Smooth muscle cell (in vitro differentiated cells): ENCODE measurements around the gene NBDY. TPM values are rescaled to one million over a fixed set of nuclear protein-coding genes. Genes with fewer than 3 reads are reported as not detected.

Source experiments
- DNase-seq: peaks from one replicate; lab custom pipeline; 2025; ENCODE audit not compliant: unreplicated experiment; lab: John Stamatoyannopoulos, UW
- H2AFZ ChIP-seq: fragments of 200-600 bp; sonication (generic); 2 replicates; pipeline ENCODE4 v1.6.0; 2016; ENCODE audit warnings: antibody characterized with exemption, low read depth, mild to moderate bottlenecking
- H3F3A ChIP-seq: fragments of 200-600 bp; sonication (generic); 2 replicates; pipeline ENCODE4 v1.6.0; 2017; ENCODE audit warnings: antibody characterized with exemption, low read depth
- H3K27ac ChIP-seq: fragments of 200-600 bp; sonication (generic); 2 replicates; pipeline ENCODE4 v1.5.1; 2016; ENCODE audit warnings: low read depth, mild to moderate bottlenecking
- H3K27me3 ChIP-seq: fragments of 200-600 bp; sonication (generic); 2 replicates; pipeline ENCODE4 v1.6.1; 2016; ENCODE audit warnings: low read depth, mild to moderate bottlenecking
- H3K36me3 ChIP-seq: fragments of 200-600 bp; sonication (generic); 2 replicates; pipeline ENCODE4 v1.5.1; 2016; ENCODE audit warnings: low read depth
- H3K4me1 ChIP-seq: fragments of 200-600 bp; sonication (generic); 2 replicates; pipeline ENCODE4 v1.5.1; 2016; ENCODE audit warnings: low read depth
- H3K4me2 ChIP-seq: fragments of 200-600 bp; sonication (generic); 2 replicates; pipeline ENCODE4 v1.6.0; 2016; ENCODE audit warnings: mild to moderate bottlenecking
- H3K4me3 ChIP-seq: fragments of 200-600 bp; sonication (generic); 2 replicates; pipeline ENCODE4 v1.5.1; 2016; ENCODE audit warnings: mild to moderate bottlenecking
- H3K79me2 ChIP-seq: fragments of 200-600 bp; sonication (generic); 2 replicates; pipeline ENCODE4 v1.6.0; 2016; ENCODE audit warnings: low read depth, mild to moderate bottlenecking
- H3K9ac ChIP-seq: fragments of 200-600 bp; sonication (generic); 2 replicates; pipeline ENCODE4 v1.6.0; 2016; ENCODE audit warnings: low read depth
- H3K9me3 ChIP-seq: fragments of 200-600 bp; sonication (generic); replicated peaks from 2 replicates; pipeline ENCODE4 v1.5.1; 2016; ENCODE audit warnings: low read depth
- H4K20me1 ChIP-seq: fragments of 200-600 bp; sonication (generic); 2 replicates; pipeline ENCODE4 v1.6.0; 2016; ENCODE audit warnings: low read depth
- WGBS: methylation state at CpG from one replicate; pipeline ENCODE4 v1.1.7; 2016; ENCODE audit warnings: low lambda C conversion rate; 5-methylcytosine and 5-hydroxymethylcytosine counted together
- polyA plus RNA-seq: library from polyadenylated mRNA; unstranded; fragments of >200 nt; fragmentation: Nextera tagmentation; extraction: Ambion mirVana; gene quantifications from 2 replicates; pipeline ENCODE4 v1.2.1, GENCODE V29; 2016
- total RNA-seq: library from RNA; depleted of rRNA; stranded (reverse); fragments of >200 nt; gene quantifications from 2 replicates; pipeline ENCODE4 v1.2.3, GENCODE V29; 2014
- TF ChIP-seq, protein P1 (sequence below): fragments of 200-600 bp; sonication (generic); IDR thresholded peaks from 2 replicates; pipeline ENCODE4 v1.5.1; 2017; ENCODE audit warnings: borderline replicate concordance, mild to moderate bottlenecking, antibody characterized with exemption; ENCODE audit not compliant: insufficient read depth, poor library complexity, severe bottlenecking

NBDY gene
- total and polyA plus RNA-seq, 2 experiments from 2014 or later, result 23.0 to 226 TPM

DNA sequence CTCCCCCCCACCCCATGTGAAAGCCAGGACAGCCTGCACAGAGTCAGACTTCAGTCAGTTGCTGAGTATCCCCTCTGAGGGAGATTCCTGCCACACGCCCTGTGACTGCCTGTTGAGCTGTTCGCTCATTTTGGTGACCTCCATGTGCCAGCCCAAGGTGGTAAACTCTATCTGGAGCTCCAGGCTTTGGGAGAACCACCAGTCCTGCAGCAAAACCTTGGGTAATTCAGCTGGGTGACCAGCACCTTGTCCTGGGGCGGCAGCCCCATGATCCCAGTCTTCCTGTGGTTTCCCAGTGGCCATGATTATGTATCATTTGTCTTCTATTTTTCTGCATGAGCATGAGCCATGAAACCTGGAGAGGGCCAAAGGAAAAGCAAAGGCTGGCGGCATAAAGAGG lies 73.4 kb downstream of the NBDY start:
- H3K27me3 ChIP-seq, result no peaks in the 10 kb centered on the region
- no peak overlapping the region for H3K4me2 ChIP-seq
- H3K9ac ChIP-seq, result no peak overlapping the region
- no peak for DNase-seq
- H3K4me1 ChIP-seq, result peaks cover 5% of the 10 kb centered on the region
- 88% methylated on average over 4 of the region's 4 CpGs for WGBS
- H3K27ac ChIP-seq, result no peak overlapping the region
- H3K4me3 ChIP-seq, result no peak overlapping the region
- H2AFZ ChIP-seq, result no peak overlapping the region
- TF ChIP-seq, protein P1, sequence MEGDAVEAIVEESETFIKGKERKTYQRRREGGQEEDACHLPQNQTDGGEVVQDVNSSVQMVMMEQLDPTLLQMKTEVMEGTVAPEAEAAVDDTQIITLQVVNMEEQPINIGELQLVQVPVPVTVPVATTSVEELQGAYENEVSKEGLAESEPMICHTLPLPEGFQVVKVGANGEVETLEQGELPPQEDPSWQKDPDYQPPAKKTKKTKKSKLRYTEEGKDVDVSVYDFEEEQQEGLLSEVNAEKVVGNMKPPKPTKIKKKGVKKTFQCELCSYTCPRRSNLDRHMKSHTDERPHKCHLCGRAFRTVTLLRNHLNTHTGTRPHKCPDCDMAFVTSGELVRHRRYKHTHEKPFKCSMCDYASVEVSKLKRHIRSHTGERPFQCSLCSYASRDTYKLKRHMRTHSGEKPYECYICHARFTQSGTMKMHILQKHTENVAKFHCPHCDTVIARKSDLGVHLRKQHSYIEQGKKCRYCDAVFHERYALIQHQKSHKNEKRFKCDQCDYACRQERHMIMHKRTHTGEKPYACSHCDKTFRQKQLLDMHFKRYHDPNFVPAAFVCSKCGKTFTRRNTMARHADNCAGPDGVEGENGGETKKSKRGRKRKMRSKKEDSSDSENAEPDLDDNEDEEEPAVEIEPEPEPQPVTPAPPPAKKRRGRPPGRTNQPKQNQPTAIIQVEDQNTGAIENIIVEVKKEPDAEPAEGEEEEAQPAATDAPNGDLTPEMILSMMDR, result no peak
- no peaks in the 10 kb centered on the region for H3K79me2 ChIP-seq
- H3K9me3 ChIP-seq, result no peaks in the 10 kb centered on the region
- H3F3A ChIP-seq, result no peaks in the 10 kb centered on the region
- H4K20me1 ChIP-seq, result peaks cover 77% of the 10 kb centered on the region
- H3K36me3 ChIP-seq, result no peaks in the 10 kb centered on the region

DNA sequence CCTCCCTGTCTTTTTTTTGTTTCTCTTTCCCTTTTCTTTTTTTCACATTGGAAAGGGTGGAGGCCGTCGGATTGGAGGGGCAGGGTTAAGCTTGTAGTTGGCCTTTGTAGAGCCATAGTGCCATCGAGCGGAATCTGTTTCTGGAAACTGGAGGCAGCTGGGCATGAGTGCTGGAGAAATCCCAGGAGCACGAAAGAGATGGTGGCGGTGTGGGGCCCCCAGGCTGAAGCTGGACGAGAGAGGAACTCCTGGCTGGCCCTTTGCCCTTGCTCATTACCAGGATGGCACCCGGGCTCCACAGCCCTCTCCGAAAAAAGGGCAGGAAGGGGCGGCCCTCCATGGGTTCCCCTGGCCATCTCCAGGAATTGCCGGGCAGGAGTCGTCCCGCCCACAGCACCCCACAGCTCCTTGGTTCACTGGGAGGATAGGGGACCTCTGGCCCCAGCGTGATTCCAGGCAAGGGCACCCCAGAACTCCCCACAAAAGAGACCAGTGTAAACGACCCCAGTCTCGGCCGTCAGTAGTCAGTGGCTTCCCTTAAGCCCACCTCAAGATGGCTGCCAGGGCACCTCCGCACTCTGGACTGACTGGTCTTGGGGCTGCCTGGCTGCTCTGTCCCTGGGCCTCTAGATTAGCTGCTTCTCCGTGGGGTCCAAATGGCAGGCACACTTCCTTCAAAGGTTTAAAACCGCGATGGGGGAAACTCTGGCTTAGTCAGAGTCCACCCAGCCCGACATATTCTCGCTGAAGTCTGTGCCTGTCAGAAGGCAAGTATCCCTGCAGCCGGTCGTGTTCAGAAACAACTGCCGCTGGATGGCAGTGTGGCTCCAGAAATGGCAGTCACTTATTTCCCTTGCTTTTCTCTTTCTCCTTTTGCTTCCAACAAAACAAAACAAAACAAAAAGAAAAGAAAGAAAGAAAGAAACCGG lies 74.1 kb downstream of the NBDY start:
- WGBS, result 56% methylated on average over 27 of the region's 27 CpGs
- TF ChIP-seq, protein P1, result peak; percentile 61
- peaks cover 5% of the 10 kb centered on the region for H3K4me1 ChIP-seq
- H3F3A ChIP-seq, result no peaks in the 10 kb centered on the region
- peak overlapping the region; percentile 22 for H3K4me3 ChIP-seq
- H3K27me3 ChIP-seq, result no peaks in the 10 kb centered on the region
- H3K9ac ChIP-seq, result no peak overlapping the region
- no peak for DNase-seq
- H2AFZ ChIP-seq, result no peak overlapping the region
- H3K36me3 ChIP-seq, result no peaks in the 10 kb centered on the region
- H3K4me2 ChIP-seq, result peak overlapping the region; percentile 24
- no peaks in the 10 kb centered on the region for H3K9me3 ChIP-seq
- no peak overlapping the region for H3K27ac ChIP-seq
- H3K79me2 ChIP-seq, result no peaks in the 10 kb centered on the region
- peaks cover 77% of the 10 kb centered on the region for H4K20me1 ChIP-seq

DNA sequence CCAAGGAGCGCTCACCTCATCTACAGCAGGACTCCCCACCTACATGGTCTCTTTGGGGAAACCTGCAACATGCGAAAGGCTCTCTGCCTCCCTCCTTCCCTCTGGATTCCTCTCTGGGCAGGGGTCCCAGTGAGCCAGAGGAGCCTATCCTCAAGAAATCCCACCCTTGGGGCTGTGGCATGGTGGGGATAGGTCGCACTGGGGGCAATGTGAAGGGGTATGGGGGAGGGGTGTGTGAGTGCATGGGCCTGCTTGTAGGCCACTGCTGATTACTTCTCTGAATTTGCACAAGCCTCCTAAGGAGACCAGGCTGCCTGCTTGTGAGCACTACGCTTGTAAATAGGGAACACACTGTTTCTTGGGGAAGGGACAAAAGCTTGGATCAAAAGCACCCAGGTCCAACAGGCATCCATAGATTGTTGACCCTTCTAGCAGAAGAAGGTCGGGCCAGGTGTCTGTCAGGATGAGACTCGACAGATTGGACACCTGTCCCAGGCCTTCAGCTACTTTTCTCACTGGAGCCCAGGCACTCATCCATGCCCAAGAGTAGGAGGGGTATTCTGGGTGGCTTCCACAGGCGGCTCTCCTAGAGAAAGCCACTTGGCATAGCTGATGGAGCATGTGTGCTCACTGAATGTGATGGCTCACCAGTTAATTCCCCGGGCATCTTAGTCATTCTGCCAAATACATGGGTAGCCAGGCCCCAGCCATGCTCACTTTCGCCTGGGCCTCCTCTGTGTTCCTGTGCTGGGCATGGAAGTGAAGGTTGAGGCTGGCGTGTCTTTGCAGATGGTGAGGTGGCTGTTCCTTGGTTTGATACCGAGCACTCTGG lies 75.0 kb downstream of the NBDY start:
- DNase-seq, result no peak
- peak overlapping the region; percentile 24 for H3K4me2 ChIP-seq

More for the DNA sequence above, 75.0 kb downstream of the NBDY start:
- Histone ChIP-seq H2AFZ (no peak overlapping the region), H3K9me3 (no peaks in the 10 kb centered on the region), H3K27me3 (no peaks in the 10 kb centered on the region), H3K27ac (no peak overlapping the region), H3F3A (no peaks in the 10 kb centered on the region), H3K4me1 (peaks cover 5% of the 10 kb centered on the region), H3K79me2 (no peaks in the 10 kb centered on the region), H3K9ac (no peak overlapping the region), H4K20me1 (peaks cover 76% of the 10 kb centered on the region), H3K36me3 (no peaks in the 10 kb centered on the region), H3K4me3 (no peak overlapping the region)
- 78% methylated on average over 11 of the region's 11 CpGs for WGBS
- TF ChIP-seq, protein P1, result no peak
